Suprapubic skin (tissue), 3 donors: ENCODE measurements around the gene EPB41L5.

ENCODE experiments used
- EP300 ChIP-seq: sonication (generic); formaldehyde crosslinking; IDR thresholded peaks from one replicate; pipeline ENCODE4 v1.6.1; 2017; ENCODE audit warnings: antibody characterized with exemption
- POLR2A ChIP-seq, 2 donors: fragments of 450-650 bp; IDR thresholded peaks; one replicate each; pipeline ENCODE4 v1.6.1; 2017; ENCODE audit warnings: antibody characterized with exemption in 2 of 2, mild to moderate bottlenecking in 2 of 2, moderate library complexity in 2 of 2
- TF ChIP-seq, protein P1 (sequence below), 2 donors: fragments of 200-600 bp in 1 of 2; fragments of 450-650 bp in 1 of 2; sonication (generic) in 1 of 2; IDR thresholded peaks; one replicate each; pipeline ENCODE4 v1.5.1; 2016 to 2019; ENCODE audit warnings: antibody characterized with exemption in 2 of 2, mild to moderate bottlenecking in 1 of 2, moderate library complexity in 1 of 2

DNA sequence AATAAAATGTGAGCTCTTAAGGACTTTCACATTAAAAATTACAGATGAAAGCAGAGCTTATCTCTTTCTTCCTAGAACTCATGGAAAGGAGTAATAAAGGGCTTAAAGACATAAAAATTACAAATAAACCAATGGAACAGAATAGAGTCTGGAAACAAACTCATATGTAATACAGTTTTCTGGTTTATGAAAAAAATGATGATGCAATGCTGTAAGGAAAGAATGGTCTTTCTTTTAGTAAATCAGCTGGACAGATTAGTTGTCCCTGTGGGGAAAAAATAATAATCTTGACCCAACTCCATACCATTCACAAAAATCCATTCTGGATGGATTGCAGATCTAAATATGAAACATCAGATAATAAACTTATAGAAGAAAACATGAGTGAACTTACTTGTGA, 156.1 kb downstream of the EPB41L5 start:
- TF ChIP-seq EP300, result no peak
- TF ChIP-seq, protein P1, sequence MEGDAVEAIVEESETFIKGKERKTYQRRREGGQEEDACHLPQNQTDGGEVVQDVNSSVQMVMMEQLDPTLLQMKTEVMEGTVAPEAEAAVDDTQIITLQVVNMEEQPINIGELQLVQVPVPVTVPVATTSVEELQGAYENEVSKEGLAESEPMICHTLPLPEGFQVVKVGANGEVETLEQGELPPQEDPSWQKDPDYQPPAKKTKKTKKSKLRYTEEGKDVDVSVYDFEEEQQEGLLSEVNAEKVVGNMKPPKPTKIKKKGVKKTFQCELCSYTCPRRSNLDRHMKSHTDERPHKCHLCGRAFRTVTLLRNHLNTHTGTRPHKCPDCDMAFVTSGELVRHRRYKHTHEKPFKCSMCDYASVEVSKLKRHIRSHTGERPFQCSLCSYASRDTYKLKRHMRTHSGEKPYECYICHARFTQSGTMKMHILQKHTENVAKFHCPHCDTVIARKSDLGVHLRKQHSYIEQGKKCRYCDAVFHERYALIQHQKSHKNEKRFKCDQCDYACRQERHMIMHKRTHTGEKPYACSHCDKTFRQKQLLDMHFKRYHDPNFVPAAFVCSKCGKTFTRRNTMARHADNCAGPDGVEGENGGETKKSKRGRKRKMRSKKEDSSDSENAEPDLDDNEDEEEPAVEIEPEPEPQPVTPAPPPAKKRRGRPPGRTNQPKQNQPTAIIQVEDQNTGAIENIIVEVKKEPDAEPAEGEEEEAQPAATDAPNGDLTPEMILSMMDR (IDR thresholded peaks at IDR 0.05), result no peak
- no peak for TF ChIP-seq POLR2A (IDR thresholded peaks at IDR 0.05)
